ENCODE data around the gene SPATA6. TPM values are rescaled to one million over a fixed set of nuclear protein-coding genes. Genes with fewer than 3 reads are reported as not detected.
"Not testable (repeated sequence)": the region's sequence is repeated elsewhere in the genome, so short reads cannot be mapped to it uniquely, and the experiment has no call there.

Gene SPATA6
- total and polyA plus RNA-seq, 8 donors = 2.1 to 13.6 (median 8.6) TPM

DNA sequence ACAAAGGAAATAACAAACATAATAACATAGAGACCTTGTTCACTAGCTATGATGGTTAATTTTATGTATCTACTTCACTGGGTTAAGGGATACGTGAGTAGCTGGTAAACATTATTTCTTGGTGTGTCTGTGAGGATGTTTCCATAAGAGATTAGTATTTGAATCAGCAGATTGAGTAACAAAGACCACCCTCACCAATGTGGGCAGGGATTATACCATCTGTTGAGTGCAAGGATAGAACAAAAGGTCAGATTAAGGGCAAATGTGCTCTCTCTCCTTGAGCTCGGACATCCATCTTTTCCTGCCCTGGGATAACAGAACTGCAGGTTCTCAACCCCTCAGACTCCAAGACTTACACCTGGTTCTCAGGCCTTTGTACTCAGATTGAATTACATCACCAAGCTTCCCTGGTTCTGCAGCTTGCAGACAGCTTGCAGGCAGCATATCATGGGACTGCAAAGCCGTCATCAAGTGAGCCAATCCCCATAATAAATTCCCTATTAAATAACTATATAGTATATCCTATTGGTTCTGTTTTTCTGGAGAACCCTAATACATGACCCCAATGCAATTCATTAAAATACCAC, 9.2 kb downstream of the SPATA6 start:
- H3K27ac ChIP-seq = no peak overlapping the region

DNA sequence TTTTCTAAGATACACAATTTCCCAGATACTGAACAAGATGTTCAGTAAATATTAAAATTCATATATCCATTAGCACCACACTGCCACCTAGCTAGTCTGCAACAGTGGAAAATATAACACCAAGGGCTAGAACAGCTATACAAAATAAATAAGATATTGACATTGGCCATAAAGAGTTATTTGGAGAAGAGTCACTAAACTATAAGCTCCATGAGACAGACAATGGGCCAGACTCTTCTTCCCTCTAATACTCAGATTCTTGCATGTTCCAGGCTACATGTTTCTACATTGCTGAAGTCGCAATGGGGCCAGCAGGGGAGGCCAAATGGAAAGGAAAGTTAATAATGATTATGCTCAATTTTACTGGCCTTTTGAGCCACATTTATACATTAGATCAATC, 21.5 kb downstream of the SPATA6 start:
- Histone ChIP-seq H3K27me3 (no peaks in the 10 kb centered on the region), H3K36me3 (no peaks in the 10 kb centered on the region), H3K4me3 (no peak overlapping the region), H3K4me1 (no peaks in the 10 kb centered on the region), H3K27ac (no peak overlapping the region), H3K9me3 (no peaks in the 10 kb centered on the region)
- WGBS, 2 donors = 93% methylated on average over 1 of the region's 1 CpG
- TF ChIP-seq, protein P1, sequence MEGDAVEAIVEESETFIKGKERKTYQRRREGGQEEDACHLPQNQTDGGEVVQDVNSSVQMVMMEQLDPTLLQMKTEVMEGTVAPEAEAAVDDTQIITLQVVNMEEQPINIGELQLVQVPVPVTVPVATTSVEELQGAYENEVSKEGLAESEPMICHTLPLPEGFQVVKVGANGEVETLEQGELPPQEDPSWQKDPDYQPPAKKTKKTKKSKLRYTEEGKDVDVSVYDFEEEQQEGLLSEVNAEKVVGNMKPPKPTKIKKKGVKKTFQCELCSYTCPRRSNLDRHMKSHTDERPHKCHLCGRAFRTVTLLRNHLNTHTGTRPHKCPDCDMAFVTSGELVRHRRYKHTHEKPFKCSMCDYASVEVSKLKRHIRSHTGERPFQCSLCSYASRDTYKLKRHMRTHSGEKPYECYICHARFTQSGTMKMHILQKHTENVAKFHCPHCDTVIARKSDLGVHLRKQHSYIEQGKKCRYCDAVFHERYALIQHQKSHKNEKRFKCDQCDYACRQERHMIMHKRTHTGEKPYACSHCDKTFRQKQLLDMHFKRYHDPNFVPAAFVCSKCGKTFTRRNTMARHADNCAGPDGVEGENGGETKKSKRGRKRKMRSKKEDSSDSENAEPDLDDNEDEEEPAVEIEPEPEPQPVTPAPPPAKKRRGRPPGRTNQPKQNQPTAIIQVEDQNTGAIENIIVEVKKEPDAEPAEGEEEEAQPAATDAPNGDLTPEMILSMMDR (IDR thresholded peaks at IDR 0.05) = no peak
- intact Hi-C loops (cut with DNase I) = no loop called here
- DNase-seq = no peak
- FAIRE-seq = no peak
- ATAC-seq = no peak

More for the DNA sequence above, 9.2 kb downstream of the SPATA6 start:
- no peaks in the 10 kb centered on the region for H3K9me3 ChIP-seq
- H3K4me3 ChIP-seq = no peak overlapping the region
- no peaks in the 10 kb centered on the region for H3K27me3 ChIP-seq
- H3K36me3 ChIP-seq = no peaks in the 10 kb centered on the region
- ATAC-seq (no peak), FAIRE-seq (no peak), DNase-seq (no peak)
- intact Hi-C loops (cut with DNase I) = no loop called here
- TF ChIP-seq, protein P1 (IDR thresholded peaks at IDR 0.05) = no peak
- H3K4me1 ChIP-seq = no peaks in the 10 kb centered on the region
- WGBS, 2 donors = 90 to 92% methylated on average over 3 of the region's 3 CpGs

GRCh38 chr1:48448932-48449331, 23.1 kb downstream of the SPATA6 start:
- Histone ChIP-seq H3K36me3 (no peaks in the 10 kb centered on the region), H3K9me3 (no peaks in the 10 kb centered on the region), H3K27me3 (no peaks in the 10 kb centered on the region), H3K4me1 (no peaks in the 10 kb centered on the region), H3K4me3 (no peak overlapping the region), H3K27ac (no peak overlapping the region)
- intact Hi-C loops (cut with DNase I) = no loop called here
- ATAC-seq (no peak), FAIRE-seq (no peak), DNase-seq (no peak)
- TF ChIP-seq, protein P1 (IDR thresholded peaks at IDR 0.05) = no peak
- 93 to 100% methylated on average over 1 of the region's 1 CpG for WGBS, 2 donors

GRCh38 chr1:48444186-48444585, 27.8 kb downstream of the SPATA6 start:
- H3K27ac ChIP-seq; H3K9me3 ChIP-seq; H3K36me3 ChIP-seq; H3K4me3 ChIP-seq; H3K4me1 ChIP-seq; intact Hi-C loops (cut with DNase I); DNase-seq; H3K27me3 ChIP-seq; FAIRE-seq; ATAC-seq: not testable (repeated sequence)
- WGBS, 2 donors = 89 to 95% methylated on average over 7 of the region's 7 CpGs

GRCh38 chr1:48442864-48443619, 29.0 kb downstream of the SPATA6 start:
- DNase-seq (no peak), FAIRE-seq (no peak), ATAC-seq (no peak)
- TF ChIP-seq, protein P1 (IDR thresholded peaks at IDR 0.05) = no peak
- intact Hi-C loops (cut with DNase I) = no loop called here
- H3K36me3 ChIP-seq = no peaks in the 10 kb centered on the region
- H3K9me3 ChIP-seq = no peaks in the 10 kb centered on the region
- H3K4me3 ChIP-seq = no peak overlapping the region
- 77 to 81% methylated on average over 6 of the region's 6 CpGs for WGBS, 2 donors
- H3K27me3 ChIP-seq = no peaks in the 10 kb centered on the region
- no peaks in the 10 kb centered on the region for H3K4me1 ChIP-seq
- H3K27ac ChIP-seq = no peak overlapping the region

- H3K4me1 ChIP-seq; DNase-seq; FAIRE-seq; H3K27ac ChIP-seq; H3K9me3 ChIP-seq; ATAC-seq; intact Hi-C loops (cut with DNase I); H3K4me3 ChIP-seq; H3K27me3 ChIP-seq; H3K36me3 ChIP-seq: not testable (repeated sequence)
- WGBS, 2 donors = 86 to 94% methylated on average over 3 of the region's 3 CpGs
Measured at GRCh38 chr1:48440786-48441185, 31.2 kb downstream of the SPATA6 start.

Measured in pancreas (tissue), 10 donors.